Lower leg skin (tissue), 3 donors: ENCODE results near the gene PPP1R9B.

Experiments used
- POLR2A ChIP-seq, 2 donors: fragments of 450-650 bp; IDR thresholded peaks; one replicate each; pipeline ENCODE4 v1.6.1; 2016 to 2017; ENCODE audit warnings: antibody characterized with exemption in 2 of 2, mild to moderate bottlenecking in 1 of 2, moderate library complexity in 1 of 2
- TF ChIP-seq, protein P1 (sequence below), 3 donors: fragments of 450-650 bp; IDR thresholded peaks; one replicate each; pipeline ENCODE4 v1.5.1; 2016; ENCODE audit warnings: antibody characterized with exemption in 3 of 3, mild to moderate bottlenecking in 3 of 3, moderate library complexity in 2 of 3

DNA sequence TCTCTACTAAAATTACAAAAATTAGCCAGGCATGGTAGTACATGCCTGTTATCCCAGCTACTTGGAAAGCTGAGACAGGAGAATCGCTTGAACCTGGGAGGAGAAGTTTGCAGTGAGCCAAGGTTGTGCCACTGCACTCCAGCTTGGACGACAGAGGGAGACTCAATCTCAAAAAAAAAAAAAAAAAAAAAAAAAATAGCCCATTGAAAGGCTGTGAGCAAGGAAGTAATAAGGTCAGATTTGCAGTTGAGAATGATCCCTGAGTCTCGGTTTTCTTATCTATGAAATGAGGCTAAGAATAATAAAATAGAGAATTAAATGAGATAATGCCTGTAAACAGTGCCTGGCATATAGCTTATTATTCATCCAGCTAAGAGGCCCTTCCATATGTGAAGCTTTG is 56.7 kb downstream of the PPP1R9B start:
- TF ChIP-seq POLR2A (IDR thresholded peaks at IDR 0.05), result no peak
- TF ChIP-seq, protein P1, sequence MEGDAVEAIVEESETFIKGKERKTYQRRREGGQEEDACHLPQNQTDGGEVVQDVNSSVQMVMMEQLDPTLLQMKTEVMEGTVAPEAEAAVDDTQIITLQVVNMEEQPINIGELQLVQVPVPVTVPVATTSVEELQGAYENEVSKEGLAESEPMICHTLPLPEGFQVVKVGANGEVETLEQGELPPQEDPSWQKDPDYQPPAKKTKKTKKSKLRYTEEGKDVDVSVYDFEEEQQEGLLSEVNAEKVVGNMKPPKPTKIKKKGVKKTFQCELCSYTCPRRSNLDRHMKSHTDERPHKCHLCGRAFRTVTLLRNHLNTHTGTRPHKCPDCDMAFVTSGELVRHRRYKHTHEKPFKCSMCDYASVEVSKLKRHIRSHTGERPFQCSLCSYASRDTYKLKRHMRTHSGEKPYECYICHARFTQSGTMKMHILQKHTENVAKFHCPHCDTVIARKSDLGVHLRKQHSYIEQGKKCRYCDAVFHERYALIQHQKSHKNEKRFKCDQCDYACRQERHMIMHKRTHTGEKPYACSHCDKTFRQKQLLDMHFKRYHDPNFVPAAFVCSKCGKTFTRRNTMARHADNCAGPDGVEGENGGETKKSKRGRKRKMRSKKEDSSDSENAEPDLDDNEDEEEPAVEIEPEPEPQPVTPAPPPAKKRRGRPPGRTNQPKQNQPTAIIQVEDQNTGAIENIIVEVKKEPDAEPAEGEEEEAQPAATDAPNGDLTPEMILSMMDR (IDR thresholded peaks at IDR 0.05), result no peak
